Heart left ventricle (tissue), 13 donors: ENCODE data around the gene CSRP1.

Source experiments
- CTCF ChIP-seq, 12 donors: fragments of 200-600 bp; sonication (generic) in 4 of 12; IDR thresholded peaks; one replicate each; pipeline versions ENCODE4 v1.5.0 to v1.8.0; 2018 to 2022; ENCODE audit warnings: antibody characterized with exemption in 12 of 12, mild to moderate bottlenecking in 5 of 12
- POLR2A ChIP-seq, 2 donors: fragments of 450-650 bp; IDR thresholded peaks; one replicate each; pipeline ENCODE4 v1.6.1; 2017; ENCODE audit warnings: antibody characterized with exemption in 2 of 2, mild to moderate bottlenecking in 2 of 2, moderate library complexity in 2 of 2
- donor health status: ischemic (EF 13 %, LVEDD 7.1; RV severe dilation, severe dysfunction).
- donor health status: DM: no; HTN: yes; CAD: no.
- donor health status: DM: no; HTN: no; CAD: no.
- donor health status: ischemic (EF 25% LVEDD 6.9; RV normal size, moderate dysfunction).
- donor health status: ischemic (EF 25% LVEDD 5.7; RV mildly dilated, moderate dysfunction).
- donor health status: ischemic (EF 35%, LVEDD 5.7; RV mildly dilated, moderate dysfunction).
- donor health status: nonischemic (EF 11% LVEDD 7.7; RV severe dilation, severe dysfunction).
- donor health status: DM: yes; HTN: yes; CAD: no.
- donor health status: PGD.
- donor health status: ischemic (EF 29% LVEDD 5.4; RV normal size, mild dysfunction).
- donor health status: nonischemic (EF 23%, LVEDD 6.1; RV moderate dilation, normal function).

- TF ChIP-seq CTCF (IDR thresholded peaks at IDR 0.05) (no peak), POLR2A (IDR thresholded peaks at IDR 0.05) (no peak)
These were observed 21.6 kb downstream of the CSRP1 start for GRCh38 chr1:201485184-201485774.
